ENCODE measurements around the gene MDFIC.

DNA sequence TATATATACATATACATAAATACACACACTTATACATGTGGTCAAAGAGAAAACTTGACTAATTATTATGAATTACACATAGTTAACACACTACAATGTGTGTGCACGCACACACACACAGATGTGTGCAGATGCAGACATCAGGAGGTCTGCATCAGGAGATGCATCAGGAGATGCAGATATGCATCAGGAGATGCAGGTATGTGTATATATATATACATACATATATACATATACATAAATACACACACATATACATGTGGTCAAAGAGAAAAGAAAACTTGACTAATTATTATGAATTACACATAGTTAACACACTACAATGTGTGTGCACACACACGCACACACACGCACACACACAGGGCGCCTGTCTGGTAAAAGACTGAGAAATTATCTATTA lies 31.3 kb upstream of the MDFIC start:
- TF ChIP-seq, protein P1, sequence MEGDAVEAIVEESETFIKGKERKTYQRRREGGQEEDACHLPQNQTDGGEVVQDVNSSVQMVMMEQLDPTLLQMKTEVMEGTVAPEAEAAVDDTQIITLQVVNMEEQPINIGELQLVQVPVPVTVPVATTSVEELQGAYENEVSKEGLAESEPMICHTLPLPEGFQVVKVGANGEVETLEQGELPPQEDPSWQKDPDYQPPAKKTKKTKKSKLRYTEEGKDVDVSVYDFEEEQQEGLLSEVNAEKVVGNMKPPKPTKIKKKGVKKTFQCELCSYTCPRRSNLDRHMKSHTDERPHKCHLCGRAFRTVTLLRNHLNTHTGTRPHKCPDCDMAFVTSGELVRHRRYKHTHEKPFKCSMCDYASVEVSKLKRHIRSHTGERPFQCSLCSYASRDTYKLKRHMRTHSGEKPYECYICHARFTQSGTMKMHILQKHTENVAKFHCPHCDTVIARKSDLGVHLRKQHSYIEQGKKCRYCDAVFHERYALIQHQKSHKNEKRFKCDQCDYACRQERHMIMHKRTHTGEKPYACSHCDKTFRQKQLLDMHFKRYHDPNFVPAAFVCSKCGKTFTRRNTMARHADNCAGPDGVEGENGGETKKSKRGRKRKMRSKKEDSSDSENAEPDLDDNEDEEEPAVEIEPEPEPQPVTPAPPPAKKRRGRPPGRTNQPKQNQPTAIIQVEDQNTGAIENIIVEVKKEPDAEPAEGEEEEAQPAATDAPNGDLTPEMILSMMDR (IDR thresholded peaks at IDR 0.05; ENCODE audit: low read depth, low read length): no peak
- no peak for TF ChIP-seq POLR2A (IDR thresholded peaks at IDR 0.05; ENCODE audit: extremely low read depth, insufficient read length)
- TF ChIP-seq, protein P2, sequence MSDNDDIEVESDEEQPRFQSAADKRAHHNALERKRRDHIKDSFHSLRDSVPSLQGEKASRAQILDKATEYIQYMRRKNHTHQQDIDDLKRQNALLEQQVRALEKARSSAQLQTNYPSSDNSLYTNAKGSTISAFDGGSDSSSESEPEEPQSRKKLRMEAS (IDR thresholded peaks at IDR 0.05; ENCODE audit: low read depth, low read length): no peak
- no peak for TF ChIP-seq MYC (IDR thresholded peaks at IDR 0.05; ENCODE audit: low read depth, low read length)

Data from NB4 (cell line).